Activated CD4-positive, alpha-beta T cell treated with anti-CD3 and anti-CD28 coated beads, Interleukin-2, amount 50 U/mL, for 4 hours (primary cell): ENCODE results near the gene KRTAP20-3.

Experiments
- DNase-seq, 2 experiments: peaks; one replicate each; pipeline ENCODE4 v3.0.0-alpha.2; 2020

The KRTAP20-3 gene

DNA sequence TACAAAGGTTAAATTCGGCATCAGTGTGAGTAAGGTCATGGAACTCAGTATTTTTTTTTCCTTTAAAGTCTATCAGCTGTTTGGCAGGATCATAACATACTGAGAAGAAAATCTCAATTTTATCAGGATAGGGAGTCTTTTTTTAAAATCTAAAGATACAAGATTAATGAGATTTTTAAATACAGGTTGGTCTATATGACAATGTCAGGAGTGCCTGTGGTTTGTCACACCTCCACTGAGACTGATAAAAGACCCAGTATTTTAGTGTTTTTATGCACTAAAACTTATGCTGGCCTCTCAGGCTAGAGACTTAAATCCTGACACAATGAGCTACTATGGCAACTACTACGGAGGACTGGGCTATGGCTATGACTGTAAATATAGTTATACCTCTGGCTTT lies at the start of gene KRTAP20-3:
Gene KRTAP20-3 (plus strand): TSS at position 301 of the 400 bp plus-strand sequence.
- DNase-seq = no peak

DNA sequence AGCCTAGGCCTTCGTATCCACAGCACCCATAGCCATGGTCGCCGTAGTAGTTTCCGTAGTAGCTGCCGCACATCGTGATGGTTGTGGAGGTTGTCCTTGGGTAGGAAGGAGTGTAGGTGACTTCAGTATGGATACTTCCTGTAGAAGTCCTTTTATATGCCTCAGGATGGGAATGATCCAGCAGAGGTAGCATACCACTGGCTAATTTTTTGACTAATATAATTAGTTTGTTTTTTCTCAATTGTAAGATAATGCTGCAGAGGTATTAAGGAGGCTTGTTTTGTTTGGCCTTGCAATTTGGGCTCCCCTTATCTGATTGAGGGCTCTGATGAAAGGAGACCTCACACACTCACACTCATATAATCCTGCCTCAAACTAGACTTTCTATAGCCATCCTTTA lies 43.9 kb upstream of the KRTAP20-3 start, which contains the start of gene KRTAP6-2:
Gene KRTAP6-2 (minus strand): TSS at position 101 of the 400 bp plus-strand sequence. CDS start 28 bp downstream, at position 73.
- no peak for DNase-seq

DNA sequence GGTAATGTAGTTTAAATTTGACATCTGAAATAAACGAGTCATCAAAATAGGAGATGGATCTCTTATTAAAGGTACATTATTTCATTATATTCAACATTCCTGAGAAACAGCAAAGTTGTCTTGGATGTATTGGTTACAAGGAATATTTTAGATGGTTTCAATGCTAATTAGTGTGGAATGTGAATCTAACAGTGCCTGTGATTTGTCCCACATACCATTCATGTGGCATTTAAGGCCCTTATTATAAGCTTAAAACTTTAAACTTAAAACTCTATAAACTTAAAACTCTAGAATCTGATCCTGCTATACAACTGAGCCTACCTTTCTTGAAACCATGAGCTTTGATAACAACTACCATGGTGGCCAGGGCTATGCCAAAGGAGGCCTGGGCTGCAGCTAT lies 41.9 kb upstream of the KRTAP20-3 start, which contains the start of gene KRTAP22-1:
Gene KRTAP22-1 (plus strand): TSS at position 301 of the 400 bp plus-strand sequence.
- DNase-seq = no peak

DNA sequence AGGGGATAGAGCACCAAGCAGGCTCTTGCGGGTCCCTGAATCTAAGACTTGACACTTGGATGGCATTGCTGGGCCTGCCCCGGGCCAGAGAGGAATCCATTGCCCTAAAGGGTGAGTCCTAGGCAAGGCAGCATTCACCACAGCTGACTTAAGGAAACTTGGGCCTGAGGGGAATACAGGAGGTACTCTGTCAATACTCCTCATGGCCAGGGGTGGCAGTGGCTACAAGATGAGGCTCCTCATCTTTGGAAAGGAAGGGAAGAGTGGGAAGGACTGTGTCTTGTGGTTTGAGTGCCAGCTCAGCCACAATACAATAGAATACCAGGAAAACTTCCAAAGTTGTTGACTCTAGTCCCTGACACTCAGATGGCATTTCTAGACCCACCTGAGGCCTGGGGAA lies 36.7 kb upstream of the KRTAP20-3 start:
- DNase-seq = no peak

DNA sequence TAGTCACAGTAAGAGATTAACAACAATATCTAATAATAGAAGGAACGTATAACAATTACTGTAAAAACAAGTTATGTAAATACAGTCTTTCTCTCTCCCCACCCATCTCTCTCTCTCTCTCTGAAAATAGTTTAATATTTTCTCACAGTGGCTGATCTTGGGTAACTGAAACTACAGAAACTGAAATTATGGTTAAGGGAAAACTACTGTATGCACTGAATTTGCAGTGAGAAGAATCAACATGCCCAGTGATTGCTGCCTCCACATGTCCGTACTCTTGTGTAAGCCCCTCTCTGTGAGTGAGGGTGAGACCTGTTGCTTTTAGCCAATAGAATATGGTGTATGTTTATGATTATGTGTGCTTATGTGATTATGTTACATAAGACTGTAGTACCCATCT lies 30.5 kb upstream of the KRTAP20-3 start:
- no peak for DNase-seq

DNA sequence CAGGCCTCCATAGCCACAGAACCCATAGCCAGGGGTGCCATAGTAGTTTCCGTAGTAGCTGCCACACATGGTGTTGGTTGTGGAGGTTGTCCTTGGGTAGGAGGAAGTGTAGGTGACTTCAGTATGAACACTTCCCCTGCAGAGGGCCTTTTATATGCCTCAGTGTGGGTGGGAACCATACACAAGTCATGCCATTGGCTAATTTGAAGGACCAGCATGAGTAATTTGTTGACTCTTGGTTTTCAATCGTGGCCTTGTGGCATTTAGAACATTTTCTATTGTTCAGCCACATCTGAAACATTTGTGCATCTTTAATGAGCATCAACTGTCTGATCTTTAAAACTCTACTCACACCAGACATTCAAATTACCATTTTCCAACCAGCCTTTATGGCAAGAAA lies 28.8 kb upstream of the KRTAP20-3 start, which contains the start of gene KRTAP6-1:
Gene KRTAP6-1 (minus strand): TSS at position 95 of the 400 bp plus-strand sequence. CDS start 26 bp downstream, at position 69.
- no peak for DNase-seq

DNA sequence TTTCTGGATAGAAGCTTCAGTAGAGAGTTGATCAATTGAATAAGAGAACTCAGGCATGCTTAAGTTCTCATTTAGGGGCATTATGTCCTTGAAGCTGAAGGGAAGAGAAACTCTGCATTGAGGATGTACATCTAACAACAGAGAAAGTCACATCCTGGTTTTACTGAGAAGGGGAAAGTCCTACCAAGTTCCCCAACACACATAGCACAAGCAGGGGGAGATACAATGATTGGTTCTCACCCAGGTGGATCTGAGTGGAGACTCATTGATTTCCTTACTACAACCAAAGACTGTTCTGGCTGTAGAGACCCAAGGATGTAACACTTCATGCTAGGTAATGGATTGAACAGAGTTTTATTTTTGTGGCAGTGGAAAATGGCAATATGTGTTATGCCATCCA lies 27.5 kb upstream of the KRTAP20-3 start:
- DNase-seq = no peak

DNA sequence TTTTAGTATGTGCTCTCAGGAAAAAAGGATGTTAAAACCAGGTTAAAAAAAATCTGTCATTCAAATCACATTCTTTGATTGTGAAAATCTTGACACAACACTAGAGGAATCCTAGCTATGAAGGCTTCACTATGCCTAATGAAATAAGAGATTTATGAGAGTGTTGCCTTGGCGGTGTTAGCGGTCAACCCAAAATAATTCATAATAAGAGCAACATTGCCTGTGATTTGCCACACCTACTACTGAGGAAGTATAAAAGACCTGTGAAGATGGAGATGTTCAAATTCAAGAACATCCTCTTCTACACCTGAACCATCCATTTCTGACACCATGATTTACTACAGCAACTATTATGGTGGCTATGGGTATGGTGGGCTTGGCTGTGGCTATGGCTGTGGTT lies 26.5 kb upstream of the KRTAP20-3 start, which contains the start of gene KRTAP20-1:
Gene KRTAP20-1 (plus strand): TSS at position 301 of the 400 bp plus-strand sequence. CDS start 30 bp downstream, at position 331.
- no peak for DNase-seq

DNA sequence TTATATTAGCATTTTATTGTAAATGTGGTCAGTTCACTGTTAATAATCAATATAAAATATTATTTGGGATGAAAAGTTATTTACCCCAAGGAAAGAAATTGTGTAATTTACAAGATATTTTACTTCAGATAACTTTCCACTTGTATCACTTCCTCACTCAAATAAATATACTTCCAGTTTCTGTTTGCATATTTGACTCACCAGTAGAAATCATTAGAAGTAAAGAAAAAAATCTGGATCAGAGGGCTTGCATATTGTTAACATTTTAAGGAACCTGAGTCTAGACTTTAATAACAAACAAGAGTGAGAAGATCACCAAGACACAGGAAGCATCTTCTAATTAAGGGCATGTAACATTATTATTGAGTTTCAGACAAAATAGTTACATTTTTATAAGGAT lies 22.6 kb upstream of the KRTAP20-3 start:
- no peak for DNase-seq

DNA sequence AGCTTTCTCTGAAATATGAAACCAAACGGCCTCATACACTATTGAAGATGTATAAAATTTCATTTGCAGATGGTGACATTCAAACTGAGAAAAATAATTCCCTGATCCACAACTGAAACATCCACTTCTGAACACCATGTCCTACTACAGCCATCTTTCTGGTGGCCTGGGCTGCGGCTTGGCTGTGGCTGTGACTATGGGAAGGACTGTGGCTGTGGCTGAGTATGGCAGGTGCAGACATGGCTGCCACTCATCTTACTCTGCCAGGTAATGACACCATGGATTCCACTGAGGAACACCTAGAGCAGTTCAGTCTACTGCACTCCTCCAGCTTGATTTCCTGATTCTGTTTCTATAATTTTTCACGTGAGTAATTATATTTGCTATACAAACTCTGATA lies 22.1 kb upstream of the KRTAP20-3 start, which contains the start of gene KRTAP20-4:
Gene KRTAP20-4 (plus strand): TSS at position 106 of the 400 bp plus-strand sequence.
- no peak for DNase-seq

DNA sequence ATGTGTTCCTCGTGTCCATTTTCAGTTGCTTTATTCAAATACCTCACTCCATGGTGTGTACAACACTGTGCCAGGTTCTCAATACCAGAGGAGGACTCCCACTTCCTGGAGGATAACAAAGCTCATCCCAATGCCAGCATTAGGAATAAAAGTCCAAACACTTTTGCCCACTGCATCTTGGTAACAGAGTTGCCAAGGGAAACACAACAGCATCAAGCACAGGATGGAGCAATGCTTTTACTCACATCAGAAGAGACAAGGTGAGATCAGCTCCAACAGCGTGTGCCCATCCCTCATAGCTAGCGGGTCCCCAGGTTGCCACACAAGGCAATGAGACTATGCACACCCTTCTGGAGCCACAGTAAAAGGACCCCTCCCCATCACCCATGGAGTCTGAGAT lies 19.3 kb upstream of the KRTAP20-3 start:
- DNase-seq = no peak

DNA sequence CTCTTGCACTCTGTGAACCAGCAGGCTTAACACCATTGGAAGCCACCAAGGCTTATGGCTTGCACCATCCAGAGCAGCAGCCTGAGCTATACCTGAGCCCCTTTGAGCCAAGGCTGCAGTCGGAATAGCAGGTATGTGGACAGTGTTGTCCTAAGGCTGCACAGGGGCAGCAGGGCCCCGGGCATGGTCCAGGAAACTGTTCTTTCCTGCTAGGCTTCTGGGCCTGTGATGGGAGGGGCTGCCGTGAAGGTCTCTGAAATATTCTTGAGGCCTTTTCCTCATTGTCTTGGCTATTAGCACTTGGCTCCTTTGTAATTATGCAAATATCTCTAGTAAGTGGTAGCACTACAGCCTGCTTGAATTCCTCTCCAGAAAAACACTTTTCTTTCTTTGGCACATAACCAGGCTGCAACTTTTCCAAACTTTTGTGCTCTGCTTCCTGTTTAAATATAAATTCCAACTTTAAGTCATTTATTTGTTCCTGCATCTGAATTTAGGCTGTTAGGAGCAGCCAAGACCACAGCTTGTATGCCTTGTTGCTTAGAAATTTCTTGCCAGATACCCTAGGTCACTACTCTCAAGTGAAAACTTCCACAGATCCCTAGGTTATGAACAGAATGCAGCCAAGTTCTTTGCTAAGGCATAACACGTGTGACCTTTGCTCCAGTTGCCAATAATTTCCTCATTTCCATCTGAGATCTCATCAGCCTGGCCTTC lies 17.1 kb upstream of the KRTAP20-3 start:
- DNase-seq = no peak

DNA sequence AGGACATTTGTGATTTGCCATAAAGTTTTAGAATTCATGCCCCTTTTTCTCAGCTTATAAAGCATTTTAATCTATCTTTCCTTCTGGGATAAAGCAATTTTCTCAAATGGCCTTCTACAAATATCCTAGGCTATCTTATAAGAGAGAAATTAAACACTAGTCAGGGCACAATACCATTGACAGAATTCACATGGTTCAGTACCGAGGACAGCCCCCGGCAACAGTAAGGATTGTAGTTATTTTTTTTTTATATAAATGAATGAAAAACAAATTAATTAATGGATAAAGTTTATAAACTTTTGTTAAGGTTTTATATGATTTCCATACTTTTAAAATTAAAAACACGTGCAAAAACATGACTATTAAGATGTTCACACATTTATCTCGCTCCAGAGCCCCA lies 14.6 kb upstream of the KRTAP20-3 start:
- DNase-seq = no peak

DNA sequence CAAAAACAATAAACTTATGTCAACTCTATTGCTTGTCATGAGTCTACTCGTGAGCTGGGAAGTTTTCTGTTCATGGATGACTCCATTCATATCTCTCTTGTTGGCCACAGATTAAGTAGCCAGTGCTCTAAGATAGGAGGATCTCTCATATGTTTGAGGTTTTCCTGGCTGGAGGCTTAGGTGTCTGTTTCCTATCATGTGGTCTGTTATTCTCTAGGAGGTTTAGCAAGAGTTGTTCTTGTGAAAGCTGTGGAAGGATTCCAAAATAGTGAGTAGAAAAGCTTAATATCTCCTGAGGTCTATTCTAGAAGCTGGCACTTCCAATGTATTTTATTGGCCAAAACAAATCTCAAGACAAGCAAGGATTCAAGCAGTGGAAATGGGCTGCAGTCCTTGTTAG lies 13.5 kb upstream of the KRTAP20-3 start:
- no peak for DNase-seq

DNA sequence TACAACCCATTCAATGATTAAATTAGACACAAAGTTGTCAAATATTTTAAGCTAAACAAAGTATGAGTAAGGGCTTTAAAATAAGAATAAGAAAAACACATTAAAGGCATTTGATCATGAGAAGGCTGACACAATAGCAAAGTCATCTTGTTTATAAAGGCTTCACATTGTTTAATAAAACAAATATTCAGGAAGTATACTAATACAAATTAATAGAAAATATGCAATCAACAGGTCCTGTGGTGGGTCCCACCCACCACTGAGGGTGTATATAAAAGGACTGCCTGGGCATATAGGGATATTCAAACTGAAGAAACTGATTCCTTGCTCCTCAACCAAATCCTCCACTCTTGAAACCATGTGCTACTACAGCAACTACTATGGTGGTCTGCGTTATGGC lies 7.8 kb upstream of the KRTAP20-3 start, which contains the start of gene KRTAP20-2:
Gene KRTAP20-2 (plus strand): TSS at position 301 of the 400 bp plus-strand sequence. CDS start 58 bp downstream, at position 359.
- DNase-seq = no peak

DNA sequence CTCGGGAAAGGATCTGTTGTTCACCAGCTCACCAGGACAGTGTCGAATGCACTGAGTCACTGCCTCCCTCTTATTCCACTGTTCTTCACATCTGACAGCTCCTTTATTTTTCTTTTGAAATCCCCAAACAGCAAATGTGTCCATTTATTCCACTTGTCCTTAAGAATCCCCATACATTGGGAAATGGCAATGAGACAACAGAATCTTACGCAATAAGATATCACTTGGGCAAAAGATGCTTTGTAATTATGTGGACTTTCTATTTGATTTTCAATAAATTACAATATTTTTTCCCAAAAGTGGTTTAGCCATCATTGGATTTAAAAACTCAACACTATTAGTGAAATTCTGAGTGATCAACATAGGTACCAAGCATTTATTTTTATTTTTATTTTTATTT lies 4.0 kb upstream of the KRTAP20-3 start:
- no peak for DNase-seq

DNA sequence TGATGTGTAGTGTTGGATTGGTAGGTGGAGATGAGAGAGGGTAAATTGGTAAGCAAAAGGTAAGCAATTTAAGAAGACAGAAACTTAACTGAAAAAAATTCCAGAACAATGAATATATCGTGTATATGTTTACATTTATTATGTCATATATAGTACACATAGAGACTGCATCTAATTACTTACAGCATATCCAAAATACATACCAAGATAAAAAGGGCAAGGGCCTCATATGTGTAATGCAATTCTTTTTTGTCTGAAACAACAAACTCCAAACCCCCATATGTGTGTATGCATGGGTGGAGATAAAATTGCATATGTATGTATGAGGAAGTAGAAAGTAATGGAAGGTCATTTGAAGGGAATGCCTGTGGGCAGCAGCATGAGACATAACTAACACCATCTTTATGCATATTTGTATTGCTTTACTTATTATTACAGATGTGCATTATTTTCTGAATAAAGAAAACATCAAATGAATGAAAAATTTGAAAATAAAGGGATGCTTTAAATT lies 4.3 kb downstream of the KRTAP20-3 start:
- no peak for DNase-seq

DNA sequence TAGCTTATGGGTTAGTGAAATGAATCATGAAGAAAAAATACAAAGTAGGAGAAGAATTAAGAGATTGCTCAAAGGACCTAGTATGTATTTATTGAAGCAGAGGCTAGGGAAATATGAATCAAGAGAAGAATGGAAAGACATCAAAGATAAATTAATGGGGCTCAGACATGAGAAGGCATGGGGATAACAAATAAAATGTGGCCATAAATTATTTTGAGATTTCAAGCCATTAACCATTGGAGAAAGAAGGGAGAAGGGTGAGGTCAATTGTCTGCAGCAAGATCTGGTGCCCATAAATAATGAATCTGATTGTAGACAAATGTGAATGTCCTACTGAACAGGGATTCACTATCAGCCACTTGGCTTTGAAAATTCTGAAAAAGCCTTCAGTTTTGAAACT lies 10.2 kb downstream of the KRTAP20-3 start:
- DNase-seq = no peak

DNA sequence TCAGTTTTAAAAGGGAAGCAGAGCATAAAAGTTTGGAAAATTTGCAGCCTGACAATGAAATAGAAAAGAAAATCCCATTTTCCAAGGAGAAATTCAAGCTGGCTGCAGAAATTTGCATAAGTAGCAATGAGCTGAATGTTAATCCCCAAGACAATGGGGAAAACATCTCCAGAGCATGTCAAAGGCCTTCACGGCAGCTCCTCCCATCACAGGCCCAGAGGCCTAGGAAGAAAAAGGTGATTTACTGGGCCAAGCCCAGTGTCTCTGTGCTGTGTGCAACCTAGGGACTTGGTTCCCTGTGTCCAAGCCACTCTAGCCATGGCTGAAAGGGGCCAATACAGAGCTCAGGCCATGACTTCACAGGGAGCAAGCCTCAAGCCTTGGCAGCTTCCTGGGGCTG lies 26.1 kb downstream of the KRTAP20-3 start:
- DNase-seq = no peak

DNA sequence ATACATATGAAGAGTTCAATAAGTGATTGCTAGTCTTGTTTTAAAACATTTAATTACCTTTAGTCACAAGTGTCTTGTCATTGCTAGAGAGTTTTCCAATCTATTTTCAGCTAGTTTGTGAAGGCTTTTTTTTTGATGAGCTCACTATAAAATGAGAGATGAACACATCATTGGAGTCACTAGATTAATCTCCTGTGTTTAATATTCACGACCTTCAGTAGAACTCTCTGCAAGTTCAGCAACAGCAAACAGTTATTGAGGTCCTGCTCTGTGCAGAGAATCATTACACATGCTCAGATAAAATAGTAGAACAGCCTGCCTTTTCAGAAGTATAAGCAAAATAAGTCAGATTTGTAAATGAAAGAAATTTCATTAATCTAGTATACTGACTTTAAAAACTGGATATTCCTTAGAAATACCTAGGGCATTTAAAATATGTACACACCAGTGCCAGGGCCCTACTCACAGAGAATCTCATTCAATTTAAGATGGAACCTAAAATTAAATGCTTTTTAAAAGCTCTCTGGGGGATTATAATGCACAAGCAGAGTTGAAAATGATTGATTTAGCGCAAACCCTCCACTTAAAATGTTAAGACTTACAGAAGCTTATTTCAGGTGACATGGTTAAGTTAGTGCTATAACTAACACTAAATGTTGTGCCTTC lies 30.5 kb downstream of the KRTAP20-3 start:
- no peak for DNase-seq

DNA sequence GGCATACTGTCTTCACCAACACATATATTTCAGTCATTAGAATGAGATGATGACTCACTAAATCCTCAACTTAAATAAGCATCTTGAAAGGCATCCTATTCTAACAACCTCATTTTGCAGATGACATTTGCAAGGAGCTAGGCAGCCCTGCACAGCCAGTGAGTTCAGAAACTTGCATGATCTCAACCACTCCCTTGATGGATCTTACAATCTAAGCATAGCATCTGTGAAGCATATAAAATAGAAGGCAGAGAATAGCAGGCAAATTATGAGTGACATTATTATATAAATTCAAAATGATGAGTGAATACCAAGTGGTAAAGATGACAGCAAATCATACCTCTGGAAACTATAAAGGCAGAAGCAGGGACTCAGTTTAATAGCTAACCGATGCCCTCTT lies 31.6 kb downstream of the KRTAP20-3 start:
- DNase-seq = no peak

DNA sequence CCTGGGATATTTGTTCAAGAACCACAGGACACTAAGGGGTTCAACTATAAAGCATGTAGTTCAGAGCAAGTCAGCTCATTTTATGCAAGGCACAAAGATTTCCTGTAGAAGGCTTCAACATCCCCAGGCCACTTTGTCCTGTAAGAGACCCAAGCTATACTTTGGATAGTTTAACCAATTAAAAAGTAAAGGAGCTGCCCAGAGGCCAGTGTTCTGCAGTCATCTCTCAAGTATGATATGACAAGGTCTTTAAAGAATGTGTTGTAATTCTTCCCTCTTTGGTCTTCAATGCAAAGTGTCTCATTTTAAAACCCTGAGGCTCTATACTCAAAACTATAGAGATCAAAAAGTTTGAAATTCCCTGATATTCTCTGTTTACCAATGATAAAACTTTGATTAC lies 34.1 kb downstream of the KRTAP20-3 start:
- no peak for DNase-seq

DNA sequence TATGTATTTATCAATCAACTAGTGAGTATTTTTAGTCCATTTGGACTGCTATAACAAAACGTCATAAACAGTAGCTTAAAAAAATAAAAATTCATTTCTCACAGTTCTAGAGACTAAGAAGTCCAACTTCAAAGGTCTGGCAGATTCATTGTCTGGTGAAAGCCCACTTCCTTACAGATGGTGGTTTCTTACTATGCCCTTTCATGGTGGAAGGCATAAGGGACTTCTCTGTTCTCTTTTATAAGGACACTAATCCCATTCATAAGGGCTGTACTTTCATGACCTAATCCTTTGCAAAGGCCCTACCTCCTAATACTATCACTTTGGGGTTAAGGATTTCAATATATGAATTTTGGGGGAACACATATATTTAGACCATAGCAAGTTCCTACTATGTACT lies 37.9 kb downstream of the KRTAP20-3 start:
- no peak for DNase-seq

DNA sequence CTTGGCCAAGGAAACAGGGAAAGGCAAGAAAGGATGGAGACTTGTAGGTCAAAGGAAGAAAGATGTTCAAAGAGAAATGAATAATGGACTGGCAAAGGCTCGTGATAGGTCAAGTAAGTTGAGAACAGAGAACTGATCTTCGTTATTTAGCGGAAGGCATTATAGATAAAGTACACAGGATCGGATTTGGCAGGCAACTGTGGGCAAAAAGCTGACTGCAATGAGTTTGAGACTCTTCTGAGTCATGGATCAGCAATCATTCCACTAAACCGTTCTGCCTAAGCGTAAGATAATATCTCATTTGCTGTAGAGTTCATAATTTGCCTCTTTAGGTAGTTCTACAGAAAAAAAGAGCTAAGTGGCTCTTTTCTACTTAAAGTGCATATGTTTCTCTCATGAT lies 41.8 kb downstream of the KRTAP20-3 start:
- DNase-seq = no peak
